ENCODE data around the gene CFAP157. TPM values are rescaled to one million over a fixed set of nuclear protein-coding genes. Genes with fewer than 3 reads are reported as not detected.

CFAP157 gene
- total and polyA plus RNA-seq, 7 experiments from 2014 or later: 0.11 to 0.38 (median 0.22) TPM; not detected in 2

DNA sequence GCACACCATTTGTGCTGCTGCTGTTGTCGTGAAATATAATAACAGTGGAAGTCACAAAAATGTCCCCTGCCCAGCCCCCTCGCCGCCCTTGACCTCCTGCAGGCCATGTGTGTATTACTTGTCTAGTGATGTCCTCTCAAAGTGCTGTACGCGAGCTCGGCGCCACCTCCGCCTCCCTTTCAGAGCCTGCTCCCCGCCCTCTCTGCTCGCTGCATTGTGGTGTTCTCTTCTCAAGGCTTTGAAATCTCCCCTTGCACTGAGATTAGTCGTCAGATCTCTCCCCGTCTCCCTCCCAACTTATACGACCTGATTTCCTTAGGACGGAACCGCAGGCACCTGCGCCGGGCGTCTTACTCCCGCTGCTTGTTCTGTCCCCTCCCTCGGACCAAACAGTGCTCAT lies 14.7 kb upstream of the CFAP157 start:
- Mint-ChIP-seq H3K27me3 (no peaks in the 10 kb centered on the region), H3K4me3 (no peak overlapping the region), H3K27ac (peak overlapping the region in 1 of 9 donors; percentile 57), H3K9me3 (no peaks in the 10 kb centered on the region), H3K36me3 (peaks cover 0 to 12% (median 0%) of the 10 kb centered on the region in 5 donors), H3K4me1 (peaks cover 0 to 7% (median 0%) of the 10 kb centered on the region in 7 donors)
- no peaks in the 10 kb centered on the region for H3K27me3 ChIP-seq (ENCODE audit: control insufficient read depth in 2 of 2, insufficient read depth in 2 of 2, low read length in 2 of 2)
- H3K4me3 ChIP-seq (ENCODE audit: low read length): no peak overlapping the region
- H3K27ac ChIP-seq (ENCODE audit: low read depth, low read length): no peak overlapping the region
- intact Hi-C loops (cut with micrococcal nuclease): no loop called here
- no peak for DNase-seq
- ChIA-PET CTCF (interaction anchor here (0.6 to 1.4 kb wide), 2 partner anchors 229 to 280 kb away, joined by 3 to 4 read pairs; no protein-coding TSS in a partner anchor), POLR2A (no interaction called here)
- no peaks in the 10 kb centered on the region for H3K36me3 ChIP-seq (ENCODE audit: control insufficient read depth in 2 of 3, insufficient read depth in 3 of 3, low read length in 3 of 3)
- ATAC-seq: no peak
- H3K4me1 ChIP-seq (ENCODE audit: control insufficient read depth in 2 of 2, insufficient read depth in 2 of 2, low read length in 2 of 2): no peaks in the 10 kb centered on the region
- no peaks in the 10 kb centered on the region for H3K9me3 ChIP-seq (ENCODE audit: control insufficient read depth in 2 of 3, low read length in 3 of 3)

DNA sequence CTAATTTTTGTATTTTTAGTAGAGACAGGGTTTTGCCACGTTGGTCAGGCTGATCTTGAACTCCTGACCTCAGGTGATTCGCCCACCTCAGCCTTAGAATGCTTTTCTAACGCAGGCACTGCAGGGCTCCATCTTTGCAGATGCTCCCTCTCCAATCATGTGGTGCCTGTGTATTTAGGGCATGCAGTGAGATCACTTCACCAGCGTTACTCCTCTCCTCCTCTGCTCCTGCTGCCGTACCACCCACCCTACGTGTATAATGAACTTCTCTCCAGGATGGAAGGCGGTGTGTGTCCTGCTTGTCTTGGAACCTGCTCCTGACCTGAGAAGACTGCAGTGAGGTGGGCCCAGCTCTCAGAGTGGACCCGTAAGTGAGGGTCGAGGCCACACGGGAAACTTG lies 13.6 kb upstream of the CFAP157 start:
- CTCF ChIA-PET: no interaction called here
- no peak overlapping the region for H3K4me3 ChIP-seq (ENCODE audit: low read length)
- H3K27me3 ChIP-seq (ENCODE audit: control insufficient read depth in 2 of 2, insufficient read depth in 2 of 2, low read length in 2 of 2): no peaks in the 10 kb centered on the region
- POLR2A ChIA-PET: interaction anchor here (0.6 kb wide), 1 partner anchor 29 kb away, joined by 3 read pairs; no protein-coding TSS in a partner anchor
- Mint-ChIP-seq H3K36me3 (peaks cover 0 to 12% (median 0%) of the 10 kb centered on the region in 5 donors), H3K9me3 (no peaks in the 10 kb centered on the region), H3K4me3 (no peak overlapping the region), H3K27me3 (peaks cover 0 to under 1% (median 0%) of the 10 kb centered on the region in 5 donors), H3K27ac (no peak overlapping the region), H3K4me1 (peaks cover 0 to 7% (median 0%) of the 10 kb centered on the region in 7 donors)
- H3K9me3 ChIP-seq (ENCODE audit: control insufficient read depth in 2 of 3, low read length in 3 of 3): no peaks in the 10 kb centered on the region
- intact Hi-C loops (cut with micrococcal nuclease): no loop called here
- H3K4me1 ChIP-seq (ENCODE audit: control insufficient read depth in 2 of 2, insufficient read depth in 2 of 2, low read length in 2 of 2): no peaks in the 10 kb centered on the region
- no peaks in the 10 kb centered on the region for H3K36me3 ChIP-seq (ENCODE audit: control insufficient read depth in 2 of 3, insufficient read depth in 3 of 3, low read length in 3 of 3)
- DNase-seq (no peak), ATAC-seq (no peak)
- H3K27ac ChIP-seq (ENCODE audit: low read depth, low read length): no peak overlapping the region

GRCh38 chr9:127693697-127694096 lies 13.1 kb upstream of the CFAP157 start:
- ChIA-PET CTCF (no interaction called here), POLR2A (interaction anchor here (0.6 kb wide), 1 partner anchor 28 kb away, joined by 3 read pairs; no protein-coding TSS in a partner anchor)
- DNase-seq (no peak), ATAC-seq (no peak)
- intact Hi-C loops (cut with micrococcal nuclease): no loop called here
- Histone ChIP-seq H3K27ac (ENCODE audit: low read depth, low read length) (no peak overlapping the region), H3K36me3 (ENCODE audit: control insufficient read depth in 2 of 3, insufficient read depth in 3 of 3, low read length in 3 of 3) (no peaks in the 10 kb centered on the region), H3K9me3 (ENCODE audit: control insufficient read depth in 2 of 3, low read length in 3 of 3) (no peaks in the 10 kb centered on the region), H3K4me3 (ENCODE audit: low read length) (no peak overlapping the region), H3K4me1 (ENCODE audit: control insufficient read depth in 2 of 2, insufficient read depth in 2 of 2, low read length in 2 of 2) (no peaks in the 10 kb centered on the region), H3K27me3 (ENCODE audit: control insufficient read depth in 2 of 2, insufficient read depth in 2 of 2, low read length in 2 of 2) (no peaks in the 10 kb centered on the region)
- H3K4me3 Mint-ChIP-seq: no peak overlapping the region
- peaks cover 0 to 7% (median 0%) of the 10 kb centered on the region in 7 donors for H3K4me1 Mint-ChIP-seq
- peaks cover 0 to 12% (median 0%) of the 10 kb centered on the region in 5 donors for H3K36me3 Mint-ChIP-seq
- H3K9me3 Mint-ChIP-seq: no peaks in the 10 kb centered on the region
- no peak overlapping the region for H3K27ac Mint-ChIP-seq
- peaks cover 0 to 2% (median 0%) of the 10 kb centered on the region in 5 donors for H3K27me3 Mint-ChIP-seq

DNA sequence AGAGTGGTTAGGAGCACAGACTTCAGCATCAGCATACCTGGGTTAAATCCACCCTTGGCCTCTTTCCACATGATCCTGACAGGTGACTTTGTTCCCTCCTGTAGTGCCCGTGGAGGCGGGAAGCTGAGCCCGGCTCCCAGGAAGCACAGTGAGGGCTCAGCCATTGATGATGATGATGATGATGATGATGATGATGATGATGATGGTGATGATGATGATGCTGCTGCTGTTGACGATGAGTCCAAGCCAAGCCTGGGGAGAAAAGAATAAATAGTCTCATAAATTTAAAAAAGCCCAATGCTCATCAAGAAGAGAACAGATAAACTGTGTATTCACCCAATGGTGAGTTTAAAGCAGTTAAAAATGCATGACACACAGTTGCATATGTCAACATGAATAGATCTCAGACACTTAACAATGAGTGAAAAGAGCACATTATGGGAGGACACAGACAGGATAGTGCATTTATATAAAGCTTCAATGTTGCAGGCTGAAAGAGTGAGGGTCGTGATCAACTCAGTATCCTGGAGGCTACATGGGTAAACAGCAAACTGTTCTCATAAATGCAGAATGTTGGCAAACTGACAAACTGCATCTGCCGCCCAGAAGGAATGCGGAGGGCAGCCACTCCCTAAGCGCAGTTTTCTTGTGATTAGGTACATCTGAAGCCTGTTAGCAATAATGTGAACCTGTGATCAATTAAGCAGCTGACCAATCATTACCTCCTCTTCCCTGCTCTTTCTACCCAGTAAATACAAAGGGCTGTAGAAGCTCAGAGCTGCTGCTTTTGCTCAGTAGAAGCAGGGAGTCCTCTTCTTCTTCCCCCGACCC lies 11.7 kb upstream of the CFAP157 start:
- intact Hi-C loops (cut with micrococcal nuclease): no loop called here
- Histone ChIP-seq H3K27me3 (ENCODE audit: control insufficient read depth in 2 of 2, insufficient read depth in 2 of 2, low read length in 2 of 2) (no peaks in the 10 kb centered on the region), H3K4me1 (ENCODE audit: control insufficient read depth in 2 of 2, insufficient read depth in 2 of 2, low read length in 2 of 2) (peaks cover 6 to 7% of the 10 kb centered on the region in 2 donors), H3K9me3 (ENCODE audit: control insufficient read depth in 2 of 3, low read length in 3 of 3) (no peaks in the 10 kb centered on the region), H3K4me3 (ENCODE audit: low read length) (no peak overlapping the region), H3K27ac (ENCODE audit: low read depth, low read length) (no peak overlapping the region), H3K36me3 (ENCODE audit: control insufficient read depth in 2 of 3, insufficient read depth in 3 of 3, low read length in 3 of 3) (no peaks in the 10 kb centered on the region)
- peaks cover 5 to 12% (median 10%) of the 10 kb centered on the region in 7 donors for H3K4me1 Mint-ChIP-seq
- H3K27me3 Mint-ChIP-seq: peaks cover 0 to 2% (median 0%) of the 10 kb centered on the region in 5 donors
- no peaks in the 10 kb centered on the region for H3K9me3 Mint-ChIP-seq
- DNase-seq (no peak), ATAC-seq (no peak)
- ChIA-PET CTCF (no interaction called here), POLR2A (no interaction called here)
- H3K27ac Mint-ChIP-seq: no peak overlapping the region
- no peak overlapping the region for H3K4me3 Mint-ChIP-seq
- peaks cover 0 to 8% (median 0%) of the 10 kb centered on the region in 5 donors for H3K36me3 Mint-ChIP-seq

DNA sequence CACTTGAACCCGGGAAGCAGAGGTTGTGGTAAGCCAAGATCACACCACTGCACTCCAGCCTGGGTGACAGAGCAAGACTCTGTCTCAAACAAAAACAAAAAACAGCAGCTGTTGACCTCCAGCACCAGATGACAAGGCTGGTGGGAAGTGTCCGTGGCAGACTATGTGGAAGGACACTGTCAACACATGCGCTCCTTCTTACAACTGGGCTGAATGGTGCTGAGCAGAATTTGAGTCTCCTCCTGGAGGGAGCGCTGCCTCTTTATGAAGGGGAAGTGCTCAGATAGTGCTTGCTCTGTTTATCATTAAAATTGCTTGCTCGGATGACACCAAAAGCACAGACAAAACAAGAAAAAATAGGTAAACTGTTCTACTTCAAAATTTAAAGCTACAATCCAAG lies 9.2 kb upstream of the CFAP157 start:
- Histone ChIP-seq H3K36me3 (ENCODE audit: control insufficient read depth in 2 of 3, insufficient read depth in 3 of 3, low read length in 3 of 3) (no peaks in the 10 kb centered on the region), H3K4me1 (ENCODE audit: control insufficient read depth in 2 of 2, insufficient read depth in 2 of 2, low read length in 2 of 2) (peaks cover 6 to 7% of the 10 kb centered on the region in 2 donors), H3K4me3 (ENCODE audit: low read length) (no peak overlapping the region), H3K27me3 (ENCODE audit: control insufficient read depth in 2 of 2, insufficient read depth in 2 of 2, low read length in 2 of 2) (no peaks in the 10 kb centered on the region), H3K9me3 (ENCODE audit: control insufficient read depth in 2 of 3, low read length in 3 of 3) (no peaks in the 10 kb centered on the region), H3K27ac (ENCODE audit: low read depth, low read length) (no peak overlapping the region)
- Mint-ChIP-seq H3K4me1 (peaks cover 5 to 13% (median 12%) of the 10 kb centered on the region in 7 donors), H3K27ac (peak overlapping the region in 2 of 9 donors; percentile 16 to 65), H3K36me3 (peaks cover 0 to 8% (median 0%) of the 10 kb centered on the region in 5 donors), H3K4me3 (peak overlapping the region in 3 of 10 donors; percentile 19 to 59 (median 57)), H3K27me3 (peaks cover 0 to 2% (median 0%) of the 10 kb centered on the region in 5 donors), H3K9me3 (no peaks in the 10 kb centered on the region)
- ChIA-PET CTCF (interaction anchor here (0.7 kb wide), 1 partner anchor 203 kb away, joined by 3 read pairs; no protein-coding TSS in a partner anchor), POLR2A (interaction anchor here (1.1 kb wide), 1 partner anchor 12 kb away, joined by 4 read pairs; no protein-coding TSS in a partner anchor)
- intact Hi-C loops (cut with micrococcal nuclease): no loop called here
- no peak for ATAC-seq
- DNase-seq: no peak

DNA sequence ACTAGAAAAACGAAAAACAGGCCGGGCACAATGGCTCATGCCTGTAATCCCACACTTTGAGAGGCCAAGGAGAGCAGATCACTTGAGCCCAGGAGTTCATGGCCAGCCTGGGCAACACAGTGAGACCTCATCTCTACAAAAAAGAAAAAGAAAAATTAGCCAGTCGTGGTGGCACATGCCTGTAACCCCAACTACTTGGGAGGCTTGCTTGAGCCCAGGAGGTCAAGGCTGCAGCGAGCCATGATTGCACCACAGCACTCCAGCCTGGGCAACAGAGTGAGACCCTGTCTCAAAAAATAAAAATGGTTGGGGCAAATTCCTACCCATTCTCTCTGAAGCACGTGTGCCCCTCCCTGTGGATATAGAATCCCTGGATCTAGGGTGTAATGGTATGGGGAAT lies 8.4 kb upstream of the CFAP157 start:
- H3K36me3 ChIP-seq (ENCODE audit: control insufficient read depth in 2 of 3, insufficient read depth in 3 of 3, low read length in 3 of 3): no peaks in the 10 kb centered on the region
- Mint-ChIP-seq H3K27ac (peak overlapping the region in 2 of 9 donors; percentile 16 to 65), H3K4me1 (peaks cover 5 to 13% (median 12%) of the 10 kb centered on the region in 7 donors), H3K9me3 (no peaks in the 10 kb centered on the region), H3K36me3 (peaks cover 0 to 5% (median 0%) of the 10 kb centered on the region in 5 donors), H3K27me3 (peaks cover 0 to 2% (median 0%) of the 10 kb centered on the region in 5 donors), H3K4me3 (peak overlapping the region in 8 of 10 donors; percentile 4 to 86 (median 54))
- ChIA-PET CTCF (no interaction called here), POLR2A (no interaction called here)
- no peak overlapping the region for H3K4me3 ChIP-seq (ENCODE audit: low read length)
- H3K9me3 ChIP-seq (ENCODE audit: control insufficient read depth in 2 of 3, low read length in 3 of 3): no peaks in the 10 kb centered on the region
- H3K4me1 ChIP-seq (ENCODE audit: control insufficient read depth in 2 of 2, insufficient read depth in 2 of 2, low read length in 2 of 2): peaks cover 6 to 7% of the 10 kb centered on the region in 2 donors
- intact Hi-C loops (cut with micrococcal nuclease): loop anchor here (2.0 kb wide), 2 partner anchors 16 to 86 kb away; partner anchors contain the start of genes PTRH1 (in 1 of the 2) and STXBP1 (in 1 of the 2)
- no peak for DNase-seq
- no peaks in the 10 kb centered on the region for H3K27me3 ChIP-seq (ENCODE audit: control insufficient read depth in 2 of 2, insufficient read depth in 2 of 2, low read length in 2 of 2)
- no peak for ATAC-seq
- no peak overlapping the region for H3K27ac ChIP-seq (ENCODE audit: low read depth, low read length)

All from naive thymus-derived CD4-positive, alpha-beta T cell (primary cell).